Activated T-cell treated with anti-CD3 and anti-CD28 coated beads, Interleukin-2, amount 50 U/mL, for 72 hours (primary cell): ENCODE data around the gene FMN1. TPM values are rescaled to one million over a fixed set of nuclear protein-coding genes. Genes with fewer than 3 reads are reported as not detected.

Experiments
- ATAC-seq, 2 donors: fragments of 150-1000 bp; cut with Tn5 transposase; replicated peaks in 1 of 2; 2 replicates each; pipeline ENCODE4 v1.10.0; 2021; ENCODE audit warnings: moderate library complexity in 2 of 2, mild to moderate bottlenecking in 1 of 2
- DNase-seq, 2 donors: peaks; one replicate each; pipeline ENCODE4 v3.0.0; 2021 to 2022; ENCODE audit warnings: mixed read lengths in 1 of 2
- H3K27ac Mint-ChIP-seq: one replicate; pipeline ENCODE4 v1.8.0; 2022; ENCODE audit warnings: mild to moderate bottlenecking, moderate library complexity, mixed read lengths
- H3K27me3 Mint-ChIP-seq: one replicate; pipeline ENCODE4 v1.8.0; 2022; ENCODE audit warnings: low read depth, mixed read lengths
- H3K36me3 Mint-ChIP-seq, 2 donors: one replicate each; pipeline ENCODE4 v1.8.0; 2022; ENCODE audit warnings: mixed read lengths in 2 of 2, mild to moderate bottlenecking in 1 of 2; ENCODE audit not compliant: insufficient read depth in 2 of 2
- H3K4me1 Mint-ChIP-seq: one replicate; pipeline ENCODE4 v1.8.0; 2022; ENCODE audit warnings: low read depth, mixed read lengths
- H3K4me3 Mint-ChIP-seq, 2 donors: one replicate each; pipeline ENCODE4 v1.8.0; 2022; ENCODE audit warnings: mild to moderate bottlenecking in 2 of 2, mixed read lengths in 2 of 2, moderate library complexity in 2 of 2
- H3K9me3 Mint-ChIP-seq, 2 donors: one replicate each; pipeline ENCODE4 v1.8.0; 2022; ENCODE audit warnings: mixed read lengths in 2 of 2
- total RNA-seq, 2 donors: library from RNA; stranded (reverse); gene quantifications; one replicate each; pipeline ENCODE4 v1.2.3, GENCODE V29; 2022

Gene FMN1
- total RNA-seq, 2 donors from 2014 or later: 0.74 to 1.1 TPM

DNA sequence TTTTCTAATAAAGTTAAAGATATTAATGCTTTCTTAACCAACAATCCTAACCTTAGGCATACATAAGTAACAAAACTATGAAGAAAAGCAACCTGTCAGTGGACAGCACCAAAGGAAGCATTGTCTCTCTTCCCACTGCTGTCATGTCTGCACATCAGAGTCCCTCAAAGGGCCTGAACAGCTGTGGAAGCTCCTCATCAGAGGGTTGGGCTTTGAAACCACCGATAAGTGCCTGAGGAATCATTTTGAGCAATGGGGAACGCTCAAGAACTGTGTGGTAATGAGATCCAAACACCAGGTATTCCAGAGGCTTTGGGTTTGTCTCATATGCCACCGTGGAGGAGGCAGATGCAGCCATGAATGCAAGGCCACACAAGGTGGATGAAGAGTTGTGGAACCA lies 182.5 kb downstream of the FMN1 start:
- ATAC-seq (no peak), DNase-seq (no peak)
- peaks cover 0 to 2% of the 10 kb centered on the region in 2 donors for H3K9me3 Mint-ChIP-seq
- no peaks in the 10 kb centered on the region for H3K36me3 Mint-ChIP-seq
- no peak overlapping the region for H3K4me3 Mint-ChIP-seq
- peaks cover 18% of the 10 kb centered on the region for H3K4me1 Mint-ChIP-seq
- H3K27me3 Mint-ChIP-seq: peaks cover under 1% of the 10 kb centered on the region
- no peak overlapping the region for H3K27ac Mint-ChIP-seq

- H3K9me3 Mint-ChIP-seq: peaks cover 0 to 2% of the 10 kb centered on the region in 2 donors
- no peak overlapping the region for H3K27ac Mint-ChIP-seq
- H3K4me1 Mint-ChIP-seq: peaks cover 18% of the 10 kb centered on the region
- DNase-seq: no peak
- ATAC-seq: no peak
- no peaks in the 10 kb centered on the region for H3K36me3 Mint-ChIP-seq
- no peak overlapping the region for H3K4me3 Mint-ChIP-seq
- peaks cover 8% of the 10 kb centered on the region for H3K27me3 Mint-ChIP-seq
These were observed 184.9 kb downstream of the FMN1 start for GRCh38 chr15:33009603-33010002.

- no peak overlapping the region for H3K4me3 Mint-ChIP-seq
- H3K27me3 Mint-ChIP-seq: peaks cover 8% of the 10 kb centered on the region
- peaks cover 0 to 2% of the 10 kb centered on the region in 2 donors for H3K9me3 Mint-ChIP-seq
- ATAC-seq (no peak), DNase-seq (no peak)
- no peaks in the 10 kb centered on the region for H3K36me3 Mint-ChIP-seq
- no peak overlapping the region for H3K27ac Mint-ChIP-seq
- peaks cover 16% of the 10 kb centered on the region for H3K4me1 Mint-ChIP-seq
These were observed 185.5 kb downstream of the FMN1 start for GRCh38 chr15:33009026-33009425.

- Mint-ChIP-seq H3K36me3 (no peaks in the 10 kb centered on the region), H3K4me3 (peak overlapping the region in 1 of 2 donors; percentile 12), H3K4me1 (peaks cover 12% of the 10 kb centered on the region), H3K9me3 (peaks cover 0 to 2% of the 10 kb centered on the region in 2 donors), H3K27me3 (peaks cover 8% of the 10 kb centered on the region), H3K27ac (peak overlapping the region; percentile 35)
- DNase-seq (no peak), ATAC-seq (no peak)
These were observed 186.1 kb downstream of the FMN1 start for GRCh38 chr15:33008284-33008995.

- no peaks in the 10 kb centered on the region for H3K36me3 Mint-ChIP-seq
- ATAC-seq (no peak), DNase-seq (no peak)
- peak overlapping the region in 1 of 2 donors; percentile 10 for H3K4me3 Mint-ChIP-seq
- peaks cover 8% of the 10 kb centered on the region for H3K27me3 Mint-ChIP-seq
- H3K27ac Mint-ChIP-seq: no peak overlapping the region
- H3K9me3 Mint-ChIP-seq: peaks cover 0 to 2% of the 10 kb centered on the region in 2 donors
- peaks cover 12% of the 10 kb centered on the region for H3K4me1 Mint-ChIP-seq
These were observed 187.1 kb downstream of the FMN1 start for GRCh38 chr15:33007303-33007855.

- H3K4me3 Mint-ChIP-seq: no peak overlapping the region
- no peak for ATAC-seq
- no peak for DNase-seq
These were observed 188.9 kb downstream of the FMN1 start for GRCh38 chr15:33005582-33005981.

GRCh38 chr15:33001926-33002325 lies 192.6 kb downstream of the FMN1 start:
- Mint-ChIP-seq H3K9me3 (no peaks in the 10 kb centered on the region), H3K36me3 (no peaks in the 10 kb centered on the region), H3K4me1 (no peaks in the 10 kb centered on the region), H3K27me3 (peaks cover 13% of the 10 kb centered on the region), H3K4me3 (no peak overlapping the region), H3K27ac (no peak overlapping the region)
- no peak for ATAC-seq
- no peak for DNase-seq

More at GRCh38 chr15:33005582-33005981, 188.9 kb downstream of the FMN1 start:
- peaks cover 0 to 2% of the 10 kb centered on the region in 2 donors for H3K9me3 Mint-ChIP-seq
- H3K27ac Mint-ChIP-seq: no peak overlapping the region
- no peaks in the 10 kb centered on the region for H3K36me3 Mint-ChIP-seq
- H3K4me1 Mint-ChIP-seq: peaks cover 12% of the 10 kb centered on the region
- peaks cover 8% of the 10 kb centered on the region for H3K27me3 Mint-ChIP-seq

DNA sequence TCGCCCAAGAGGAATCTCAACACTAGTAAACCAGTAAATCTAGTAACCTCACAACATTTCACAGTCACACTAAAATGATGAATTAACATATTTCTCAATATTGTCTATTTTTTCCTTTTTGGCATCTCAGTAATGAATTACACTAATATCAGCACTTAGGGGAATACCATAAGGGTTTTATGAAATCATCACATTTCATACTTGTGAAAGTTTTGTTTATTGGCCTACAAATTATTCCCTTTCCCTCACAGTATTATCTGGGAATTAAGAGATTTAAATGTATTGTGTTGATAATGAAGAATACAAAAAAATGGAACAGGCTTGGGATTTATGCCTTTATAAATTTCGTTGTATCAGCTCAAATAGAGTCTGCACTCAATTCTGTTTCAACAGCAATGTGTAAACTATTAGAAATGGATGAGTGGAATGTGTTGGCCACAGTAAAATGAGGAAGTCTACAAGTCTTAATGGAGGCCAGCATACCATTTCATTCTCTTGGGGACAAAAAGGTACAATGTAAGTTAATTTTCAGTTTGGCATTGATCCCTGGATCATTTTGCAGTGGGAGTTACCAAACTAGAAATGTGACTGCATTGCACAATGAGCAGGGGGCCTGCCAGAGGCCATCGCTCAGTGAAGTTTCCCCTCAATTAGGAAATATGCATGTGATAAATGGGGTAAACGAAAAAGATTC lies 195.4 kb downstream of the FMN1 start:
- DNase-seq (no peak), ATAC-seq (no peak)
- Mint-ChIP-seq H3K36me3 (no peaks in the 10 kb centered on the region), H3K9me3 (no peaks in the 10 kb centered on the region), H3K27ac (no peak overlapping the region), H3K4me1 (no peaks in the 10 kb centered on the region), H3K4me3 (no peak overlapping the region), H3K27me3 (peaks cover 6% of the 10 kb centered on the region)

DNA sequence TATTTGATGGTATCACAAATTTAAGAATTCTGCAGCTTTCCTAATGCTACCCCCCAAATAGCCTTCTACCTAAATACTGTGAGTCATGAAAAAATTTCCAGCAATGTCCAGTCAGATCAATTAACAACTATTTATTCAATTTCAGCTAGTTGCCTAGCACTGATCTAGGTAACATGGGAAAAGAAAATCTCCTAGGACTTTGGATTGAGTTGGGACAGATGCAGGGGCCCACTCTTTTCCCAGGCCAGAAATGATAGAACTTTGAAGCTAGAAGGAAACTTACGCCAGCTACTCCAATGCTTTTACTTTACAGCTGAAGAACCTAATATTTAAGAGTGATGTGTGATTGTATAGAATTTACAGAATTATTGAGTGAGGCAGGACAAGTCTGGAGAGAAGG lies 196.3 kb downstream of the FMN1 start:
- no peaks in the 10 kb centered on the region for H3K36me3 Mint-ChIP-seq
- peaks cover 6% of the 10 kb centered on the region for H3K27me3 Mint-ChIP-seq
- DNase-seq (no peak), ATAC-seq (no peak)
- H3K9me3 Mint-ChIP-seq: no peaks in the 10 kb centered on the region
- H3K4me1 Mint-ChIP-seq: no peaks in the 10 kb centered on the region
- no peak overlapping the region for H3K4me3 Mint-ChIP-seq
- H3K27ac Mint-ChIP-seq: no peak overlapping the region

GRCh38 chr15:32994810-32995424 lies 199.6 kb downstream of the FMN1 start:
- Mint-ChIP-seq H3K9me3 (peaks cover 1 to 2% of the 10 kb centered on the region in 2 donors), H3K4me1 (no peaks in the 10 kb centered on the region), H3K4me3 (no peak overlapping the region), H3K27ac (no peak overlapping the region), H3K27me3 (peaks cover 6% of the 10 kb centered on the region), H3K36me3 (peaks cover 0 to 4% of the 10 kb centered on the region in 2 donors)
- DNase-seq (no peak), ATAC-seq (no peak)

GRCh38 chr15:32993285-32993684 lies 201.2 kb downstream of the FMN1 start:
- H3K4me3 Mint-ChIP-seq: no peak overlapping the region
- no peak for DNase-seq
- no peak for ATAC-seq
- no peak overlapping the region for H3K27ac Mint-ChIP-seq
- H3K4me1 Mint-ChIP-seq: no peaks in the 10 kb centered on the region
- peaks cover 6% of the 10 kb centered on the region for H3K27me3 Mint-ChIP-seq
- peaks cover 0 to 4% of the 10 kb centered on the region in 2 donors for H3K36me3 Mint-ChIP-seq
- H3K9me3 Mint-ChIP-seq: peaks cover 1 to 2% of the 10 kb centered on the region in 2 donors

GRCh38 chr15:32991619-32992111 lies 202.8 kb downstream of the FMN1 start:
- Mint-ChIP-seq H3K27ac (no peak overlapping the region), H3K9me3 (peaks cover 1 to 2% of the 10 kb centered on the region in 2 donors), H3K27me3 (no peaks in the 10 kb centered on the region), H3K4me1 (no peaks in the 10 kb centered on the region), H3K36me3 (peaks cover 0 to 4% of the 10 kb centered on the region in 2 donors), H3K4me3 (no peak overlapping the region)
- DNase-seq (no peak), ATAC-seq (no peak)

DNA sequence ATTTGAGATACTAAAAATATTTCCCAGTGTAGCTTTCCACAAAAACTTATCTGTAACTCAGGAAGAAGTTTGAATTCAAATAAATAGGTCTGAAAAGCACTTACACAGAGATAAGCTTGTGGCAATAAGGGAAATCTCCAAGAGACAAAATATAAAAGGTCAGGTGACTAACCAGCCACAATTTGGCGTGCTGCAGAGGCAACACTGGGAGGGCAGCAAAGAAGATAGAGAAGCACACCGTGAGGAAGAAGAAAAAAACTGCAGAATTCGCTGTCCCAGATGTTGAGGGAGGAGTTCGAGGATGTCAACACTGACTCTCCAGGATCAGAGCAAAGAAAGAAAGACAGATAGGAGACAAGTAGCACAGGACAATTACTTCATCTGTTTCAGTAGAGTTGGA lies 204.4 kb downstream of the FMN1 start:
- Mint-ChIP-seq H3K27ac (no peak overlapping the region), H3K4me3 (no peak overlapping the region), H3K4me1 (no peaks in the 10 kb centered on the region), H3K27me3 (no peaks in the 10 kb centered on the region), H3K9me3 (peaks cover 1 to 2% of the 10 kb centered on the region in 2 donors), H3K36me3 (peaks cover 0 to 4% of the 10 kb centered on the region in 2 donors)
- DNase-seq: no peak
- no peak for ATAC-seq
